GM12875 (cell line): ENCODE measurements around the gene VPREB3.
"Not testable (repeated sequence)": the region's sequence is repeated elsewhere in the genome, so short reads cannot be mapped to it uniquely, and the experiment has no call there.

Experiments
- H3K4me3 ChIP-seq: one replicate; pipeline ENCODE4 v1.5.1; 2011; ENCODE audit warnings: low read depth, low read length, control low read depth
- TF ChIP-seq, protein P1 (sequence below): IDR thresholded peaks from 2 replicates; pipeline ENCODE4 v1.5.1; 2011; ENCODE audit warnings: low read depth, mild to moderate bottlenecking, control low read depth, inconsistent platforms, low read length, moderate library complexity, borderline replicate concordance; ENCODE audit not compliant: insufficient read depth

Gene VPREB3

GRCh38 chr22:23749841-23750301, 4.4 kb downstream of the VPREB3 start:
- H3K4me3 ChIP-seq: no peak overlapping the region
- TF ChIP-seq, protein P1, sequence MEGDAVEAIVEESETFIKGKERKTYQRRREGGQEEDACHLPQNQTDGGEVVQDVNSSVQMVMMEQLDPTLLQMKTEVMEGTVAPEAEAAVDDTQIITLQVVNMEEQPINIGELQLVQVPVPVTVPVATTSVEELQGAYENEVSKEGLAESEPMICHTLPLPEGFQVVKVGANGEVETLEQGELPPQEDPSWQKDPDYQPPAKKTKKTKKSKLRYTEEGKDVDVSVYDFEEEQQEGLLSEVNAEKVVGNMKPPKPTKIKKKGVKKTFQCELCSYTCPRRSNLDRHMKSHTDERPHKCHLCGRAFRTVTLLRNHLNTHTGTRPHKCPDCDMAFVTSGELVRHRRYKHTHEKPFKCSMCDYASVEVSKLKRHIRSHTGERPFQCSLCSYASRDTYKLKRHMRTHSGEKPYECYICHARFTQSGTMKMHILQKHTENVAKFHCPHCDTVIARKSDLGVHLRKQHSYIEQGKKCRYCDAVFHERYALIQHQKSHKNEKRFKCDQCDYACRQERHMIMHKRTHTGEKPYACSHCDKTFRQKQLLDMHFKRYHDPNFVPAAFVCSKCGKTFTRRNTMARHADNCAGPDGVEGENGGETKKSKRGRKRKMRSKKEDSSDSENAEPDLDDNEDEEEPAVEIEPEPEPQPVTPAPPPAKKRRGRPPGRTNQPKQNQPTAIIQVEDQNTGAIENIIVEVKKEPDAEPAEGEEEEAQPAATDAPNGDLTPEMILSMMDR: no peak

DNA sequence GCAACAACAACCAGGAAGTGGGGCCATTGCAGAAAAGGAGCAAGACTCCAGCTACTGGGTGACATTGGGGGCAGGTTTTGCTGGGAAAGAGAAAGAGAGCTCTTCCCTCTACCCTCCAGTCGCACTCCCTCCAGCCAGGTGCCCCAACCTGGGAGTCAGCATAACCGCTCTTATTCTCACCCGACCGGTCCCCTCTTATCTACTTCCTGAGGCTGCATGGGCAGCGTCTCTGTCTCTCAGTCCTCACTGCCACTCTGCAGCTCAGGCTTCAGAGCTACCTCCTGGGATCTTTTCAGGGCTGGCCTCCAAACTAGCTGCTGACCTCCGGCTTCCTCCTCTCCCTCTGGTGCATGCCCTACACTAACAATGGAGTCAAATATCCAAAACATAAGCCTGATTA, 8.4 kb downstream of the VPREB3 start:
- no peak overlapping the region for H3K4me3 ChIP-seq
- TF ChIP-seq, protein P1: no peak

GRCh38 chr22:23744485-23744884, 9.7 kb downstream of the VPREB3 start:
- no peak overlapping the region for H3K4me3 ChIP-seq
- TF ChIP-seq, protein P1: no peak

DNA sequence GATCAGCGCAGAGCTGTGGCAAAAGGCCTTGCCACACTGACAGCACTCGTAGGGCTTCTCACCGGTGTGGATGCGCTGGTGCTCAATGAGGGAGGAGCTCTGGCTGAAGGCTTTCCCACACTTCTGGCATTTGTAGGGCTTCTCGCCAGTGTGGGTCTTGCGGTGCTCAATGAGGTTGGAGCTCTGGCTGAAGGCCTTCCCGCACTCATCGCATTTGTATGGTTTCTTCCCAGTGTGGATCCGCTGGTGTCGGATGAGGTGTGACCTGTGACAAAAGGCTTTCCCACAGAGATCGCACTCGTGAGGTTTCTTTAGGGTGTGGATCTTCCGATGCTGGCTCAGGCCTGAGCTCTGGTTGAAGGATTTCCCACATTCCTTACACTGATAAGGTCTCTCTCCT, 10.2 kb downstream of the VPREB3 start:
- TF ChIP-seq, protein P1: no peak
- no peak overlapping the region for H3K4me3 ChIP-seq

GRCh38 chr22:23743303-23743705, 10.9 kb downstream of the VPREB3 start:
- H3K4me3 ChIP-seq: no peak overlapping the region
- TF ChIP-seq, protein P1: no peak

GRCh38 chr22:23742505-23743264, 11.5 kb downstream of the VPREB3 start:
- TF ChIP-seq, protein P1: no peak
- no peak overlapping the region for H3K4me3 ChIP-seq

DNA sequence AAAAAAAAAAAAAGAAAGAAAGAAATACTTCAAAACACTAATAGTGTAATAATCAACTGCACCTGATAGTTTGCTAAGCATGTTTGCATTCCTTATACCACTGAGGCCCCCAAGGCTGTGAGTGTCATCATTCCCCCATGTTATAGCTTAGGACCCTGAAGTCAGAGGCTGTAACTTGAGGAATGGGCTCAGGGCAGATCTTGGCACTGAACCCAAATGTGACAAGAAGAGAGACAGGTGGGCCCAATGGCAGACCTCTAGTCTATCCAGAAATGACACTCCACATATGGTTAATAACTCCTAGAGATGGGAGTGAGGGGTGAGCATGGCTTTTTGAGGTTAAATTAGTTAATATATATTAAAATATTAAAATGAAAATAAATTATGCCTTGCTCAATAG, 16.5 kb downstream of the VPREB3 start:
- H3K4me3 ChIP-seq: no peak overlapping the region
- TF ChIP-seq, protein P1: no peak

DNA sequence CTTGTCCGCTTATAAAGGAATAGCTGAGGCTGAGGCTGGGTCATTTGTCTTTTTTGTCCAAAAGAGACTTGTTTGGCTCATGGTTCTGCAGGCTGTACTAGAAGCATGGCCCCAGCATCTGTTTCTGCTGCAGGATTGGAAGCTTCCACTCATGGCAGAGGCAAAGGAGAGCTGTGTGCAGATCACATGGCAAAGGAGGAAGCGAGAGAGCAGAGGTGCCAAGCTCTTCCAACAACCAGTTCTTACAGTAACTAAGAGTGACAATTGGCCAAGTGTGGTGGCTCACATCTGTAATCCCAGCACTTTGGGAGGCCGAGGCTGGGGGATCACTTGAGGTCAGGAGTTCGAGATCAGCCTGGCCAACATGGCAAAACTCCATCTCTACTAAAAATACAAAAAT, 26.1 kb downstream of the VPREB3 start:
- H3K4me3 ChIP-seq: not testable (repeated sequence)
